NCI-H2171 treated with DMSO at 0.1 percent for 48 hours (cell line): Measurements from ENCODE around the gene AKAP8L.
A peak's percentile ranks its signal among the peaks of the same experiment; 100 is the strongest.

Experiments used
- DNase-seq: peaks from one replicate; lab custom pipeline; 2025; lab: John Stamatoyannopoulos, UW

Gene AKAP8L

DNA sequence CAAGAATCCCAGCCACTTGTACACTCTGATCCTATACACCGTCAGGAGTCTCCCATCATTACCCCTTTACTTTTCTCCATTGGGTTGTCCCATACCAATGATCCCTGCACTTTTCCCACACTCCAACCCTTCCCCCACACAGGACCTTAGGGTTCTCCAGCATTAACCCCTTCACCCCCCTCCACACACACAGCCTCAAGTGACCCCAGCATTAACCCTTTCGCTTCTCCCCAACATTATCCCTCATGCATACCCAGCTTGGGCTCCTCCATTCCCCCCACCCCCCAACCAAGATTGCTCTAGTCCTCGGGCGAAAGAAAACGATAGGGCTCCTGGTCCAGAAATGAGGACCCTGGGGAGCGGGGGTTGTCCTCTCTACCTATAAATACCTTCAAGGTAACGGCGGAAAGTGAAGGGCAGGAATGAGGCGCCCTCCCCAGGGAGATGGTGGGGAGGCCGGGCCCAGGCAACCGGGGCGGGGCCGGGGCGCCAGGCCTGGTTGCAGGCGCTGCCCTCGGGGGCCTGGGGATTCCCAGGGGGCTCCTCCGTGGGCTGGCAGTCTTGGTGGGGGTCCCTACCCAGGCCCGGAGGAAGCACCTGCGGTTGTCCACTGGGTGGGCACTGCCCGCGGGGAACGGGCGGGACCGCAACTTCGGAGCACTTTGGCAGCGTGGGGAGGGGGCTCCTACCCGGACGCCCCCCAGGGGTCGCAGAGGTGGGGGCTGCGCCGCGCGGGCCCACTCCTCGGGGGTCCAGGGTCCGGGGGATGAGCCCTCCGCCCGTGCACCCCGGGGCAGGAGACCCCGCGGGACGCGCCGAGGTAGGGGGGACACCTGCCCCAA lies 30.2 kb upstream of the AKAP8L start:
- DNase-seq: peak; percentile 20

DNA sequence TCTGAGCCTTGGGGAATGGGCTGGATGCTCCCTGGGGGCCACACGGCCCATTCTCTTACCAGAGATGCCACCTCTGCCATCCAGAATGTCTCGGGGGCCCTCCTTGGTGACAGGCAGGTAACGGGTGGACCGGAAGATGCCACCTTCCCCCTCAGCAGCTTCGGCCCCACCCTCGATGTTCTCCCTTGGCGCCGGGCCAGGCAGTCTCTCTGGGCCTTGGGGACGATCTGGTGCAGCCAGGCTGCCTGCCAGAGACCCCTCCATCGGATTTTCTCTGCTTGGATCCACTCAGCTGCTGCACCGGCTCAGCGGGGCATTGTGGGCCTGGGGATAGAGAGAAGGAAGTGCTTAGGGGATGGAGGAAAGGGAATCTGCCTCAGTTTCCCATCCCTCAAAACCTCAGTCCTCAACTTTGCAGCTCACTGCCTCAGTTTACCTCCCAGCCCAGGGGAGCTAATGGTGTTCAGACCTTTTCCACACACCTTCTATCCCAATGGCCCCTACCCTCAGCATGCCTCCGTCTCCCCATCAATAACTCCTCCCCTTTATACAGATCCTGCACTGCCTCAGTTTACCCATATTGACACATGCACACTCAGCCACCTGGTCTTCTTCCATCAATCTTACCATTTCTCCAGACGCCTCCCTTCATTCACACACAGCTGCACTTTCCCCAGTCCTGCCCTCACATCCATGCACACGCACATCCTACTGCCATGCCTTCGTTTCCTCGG lies 29.4 kb upstream of the AKAP8L start:
- peak; percentile 38 for DNase-seq

DNA sequence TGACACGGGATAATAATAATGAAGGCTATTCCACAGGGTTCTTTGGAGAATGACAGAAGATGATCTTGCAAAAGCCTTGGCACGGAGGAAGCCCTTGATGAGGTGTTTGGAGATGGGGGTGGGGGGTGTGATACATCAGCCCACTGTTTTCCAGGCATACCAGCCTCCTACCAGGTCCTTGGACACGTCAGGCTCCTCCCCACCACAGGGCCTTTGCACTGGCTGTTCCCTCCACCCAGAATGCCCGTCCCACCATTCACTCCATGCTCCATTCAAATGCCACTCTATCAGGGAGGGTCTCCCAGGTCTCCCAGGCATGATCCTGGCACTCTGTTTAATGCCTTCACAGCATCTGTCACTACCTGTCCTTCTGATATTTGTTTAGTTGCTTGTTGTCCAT lies 28.3 kb upstream of the AKAP8L start:
- DNase-seq: no peak

DNA sequence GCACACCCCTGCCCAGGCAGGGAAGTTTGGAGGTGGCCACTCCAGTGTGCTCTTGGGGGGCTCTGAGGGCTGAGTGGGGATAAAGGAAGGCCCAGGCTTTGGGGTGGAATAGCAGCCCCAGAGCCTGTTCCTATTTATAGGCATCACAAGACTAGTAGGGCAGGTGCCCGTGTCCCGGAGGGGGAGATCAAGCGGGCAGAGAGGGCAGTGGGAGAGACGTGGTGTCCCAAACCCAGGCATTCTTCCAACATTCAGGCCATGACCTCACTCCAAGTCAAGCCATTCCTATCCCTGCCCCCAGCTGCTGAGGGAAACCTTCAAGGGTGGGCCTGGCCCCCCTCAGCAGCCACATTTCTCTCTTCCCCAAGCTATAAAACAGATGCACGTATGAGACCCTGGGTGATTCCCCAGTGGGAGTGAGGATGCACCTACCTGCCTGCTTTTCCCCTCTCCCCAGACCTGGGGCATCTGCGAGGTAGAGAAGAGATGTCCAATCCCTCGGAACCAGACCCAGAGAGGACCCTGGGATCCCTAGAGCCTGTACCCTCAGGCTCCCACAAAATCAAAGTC lies 27.1 kb upstream of the AKAP8L start:
- DNase-seq: no peak

DNA sequence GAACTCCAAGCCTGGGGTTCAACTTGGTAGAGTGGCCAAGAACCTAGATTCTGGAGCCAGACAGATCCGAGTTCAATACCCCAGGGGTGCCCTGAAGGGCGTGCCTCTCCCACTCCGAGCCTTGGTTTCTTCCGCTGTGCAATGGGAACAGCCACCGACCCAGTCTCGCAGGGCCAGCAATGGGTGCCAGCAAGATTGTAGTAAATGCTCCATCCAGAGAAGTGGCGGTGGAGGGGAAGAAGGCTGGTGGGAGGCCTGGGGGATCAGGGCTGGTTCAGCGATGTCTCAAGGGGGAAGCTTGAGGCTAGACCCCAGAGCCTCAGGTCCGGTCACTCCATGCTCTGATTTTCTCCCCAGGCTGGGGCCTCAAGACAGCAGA lies 26.4 kb upstream of the AKAP8L start:
- DNase-seq: no peak

DNA sequence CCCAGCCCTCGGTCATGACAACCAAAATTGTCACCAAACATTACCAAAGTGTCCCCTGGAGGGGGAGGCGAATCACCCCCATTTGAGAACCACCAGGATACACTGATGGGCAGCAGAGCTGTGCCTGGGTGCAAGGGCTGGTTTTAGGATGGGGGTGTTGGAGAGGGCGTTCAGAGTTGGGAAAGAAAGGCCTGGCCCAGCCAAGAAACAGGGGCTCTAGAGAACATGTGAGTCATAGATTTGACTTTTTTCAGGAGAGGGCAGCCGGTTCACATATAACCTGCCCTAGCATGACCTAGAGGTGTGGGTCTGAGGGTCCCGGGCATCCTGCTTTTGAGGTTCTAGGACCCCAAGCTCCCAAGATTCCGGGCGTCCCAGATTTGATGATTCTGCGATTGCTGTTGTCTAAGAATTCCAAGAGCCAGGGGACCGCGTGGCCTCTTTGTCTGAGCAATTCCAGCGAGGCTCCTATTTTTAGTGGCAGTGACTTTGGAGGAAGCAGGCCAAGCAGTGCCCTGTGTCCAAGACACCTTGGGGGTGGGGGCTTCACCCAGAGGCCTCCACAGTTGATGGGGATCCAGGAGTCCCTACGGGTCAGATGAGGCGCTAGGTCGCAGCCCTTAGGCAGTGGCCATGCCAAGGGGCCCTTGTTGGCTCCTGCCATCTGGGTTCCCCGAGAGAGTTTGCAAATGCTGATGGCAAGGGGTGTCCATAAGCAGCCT lies 25.9 kb upstream of the AKAP8L start:
- no peak for DNase-seq

DNA sequence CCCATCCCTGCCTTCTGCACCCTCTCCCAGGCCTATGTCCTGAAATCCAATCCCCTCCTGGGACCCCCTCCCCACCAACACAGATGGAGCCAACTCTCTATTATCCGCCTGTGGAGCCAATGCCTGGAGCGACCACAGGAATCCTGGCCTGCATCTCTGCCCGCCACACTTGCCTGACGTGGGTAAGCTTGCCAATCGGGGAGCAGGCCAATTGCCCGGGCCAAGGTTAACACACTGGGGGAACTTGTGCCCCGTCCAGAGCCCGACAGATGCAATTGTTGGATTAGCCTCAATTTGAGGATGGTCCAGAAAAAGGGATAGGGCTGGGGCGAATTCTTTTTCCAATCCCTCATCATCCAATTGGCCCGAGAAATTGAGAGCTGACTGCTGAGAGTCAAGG lies 25.1 kb upstream of the AKAP8L start:
- no peak for DNase-seq

DNA sequence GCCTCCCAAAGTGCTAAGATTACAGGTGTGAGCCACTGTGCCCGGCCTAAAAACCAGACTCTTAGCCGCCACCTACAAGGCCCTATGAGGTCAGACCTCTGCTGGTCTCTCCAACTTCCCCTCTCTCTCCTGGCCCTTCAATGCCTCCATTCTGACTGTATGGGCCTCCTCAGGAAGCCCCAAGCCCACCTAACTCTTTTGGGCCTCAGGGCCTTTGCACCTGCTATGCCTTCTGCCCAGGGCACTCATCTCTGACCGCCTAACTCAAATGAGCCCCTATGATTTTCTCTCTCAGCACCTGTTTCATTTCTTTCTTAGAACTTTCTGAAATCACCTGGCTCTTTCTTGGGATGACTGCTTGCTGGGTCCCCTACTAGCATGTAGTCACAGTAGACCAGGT lies 24.5 kb upstream of the AKAP8L start:
- no peak for DNase-seq

DNA sequence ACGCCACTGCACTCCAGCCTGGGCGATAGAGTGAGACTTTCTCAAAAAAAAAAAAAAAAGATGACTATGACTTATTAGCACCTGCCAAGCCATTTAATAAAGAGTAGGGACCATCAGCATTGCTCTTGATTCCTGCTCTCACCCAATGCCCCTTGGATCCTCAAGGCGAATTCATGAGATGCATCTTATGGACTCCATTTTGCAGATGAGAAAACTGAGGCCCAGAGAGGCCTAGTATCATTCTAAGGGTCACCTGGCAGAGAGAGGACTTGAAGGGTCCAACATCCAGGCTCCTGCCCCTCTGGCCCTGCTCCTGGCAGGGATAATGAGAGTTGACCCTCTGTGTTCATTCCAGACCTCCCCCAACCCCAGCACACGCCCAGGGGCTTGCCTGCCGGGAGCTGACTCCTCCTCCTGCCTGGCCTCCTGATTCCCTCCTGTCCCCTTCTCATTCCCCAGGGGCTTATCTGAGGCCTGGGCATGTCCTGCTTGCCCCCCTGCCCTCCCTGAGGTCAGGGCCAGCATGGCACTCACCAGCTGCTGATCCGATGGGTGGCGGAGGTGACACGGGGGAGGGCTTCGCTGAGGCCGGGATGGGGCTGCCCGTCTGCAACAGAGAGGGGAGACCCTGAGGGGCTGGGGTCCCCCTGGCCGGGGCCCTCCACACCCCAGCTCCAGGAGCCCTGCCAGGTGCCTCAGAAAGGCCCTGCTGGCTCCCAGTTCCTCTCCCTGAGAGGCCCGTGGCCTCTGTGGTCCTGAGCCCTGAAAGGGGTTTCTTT lies 23.5 kb upstream of the AKAP8L start:
- DNase-seq: no peak

DNA sequence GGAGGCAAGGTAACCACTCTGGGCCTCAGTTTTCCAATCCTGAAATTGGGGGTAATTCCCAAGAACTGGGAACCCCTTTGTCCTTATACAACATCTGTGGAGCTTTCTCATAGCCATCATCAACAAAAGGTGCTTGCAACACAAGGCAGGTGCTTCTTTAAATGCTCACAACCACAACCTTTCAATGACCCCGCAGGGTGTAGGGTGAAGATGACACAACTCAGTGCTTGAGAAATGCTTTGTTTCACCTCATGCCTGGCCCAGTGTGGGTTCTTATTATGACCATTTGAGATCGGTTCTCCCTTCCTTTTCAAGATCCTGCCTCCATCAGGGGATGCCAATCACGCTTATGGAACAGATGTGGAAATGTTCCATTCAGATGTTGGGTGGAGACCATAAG lies 22.5 kb upstream of the AKAP8L start:
- no peak for DNase-seq

DNA sequence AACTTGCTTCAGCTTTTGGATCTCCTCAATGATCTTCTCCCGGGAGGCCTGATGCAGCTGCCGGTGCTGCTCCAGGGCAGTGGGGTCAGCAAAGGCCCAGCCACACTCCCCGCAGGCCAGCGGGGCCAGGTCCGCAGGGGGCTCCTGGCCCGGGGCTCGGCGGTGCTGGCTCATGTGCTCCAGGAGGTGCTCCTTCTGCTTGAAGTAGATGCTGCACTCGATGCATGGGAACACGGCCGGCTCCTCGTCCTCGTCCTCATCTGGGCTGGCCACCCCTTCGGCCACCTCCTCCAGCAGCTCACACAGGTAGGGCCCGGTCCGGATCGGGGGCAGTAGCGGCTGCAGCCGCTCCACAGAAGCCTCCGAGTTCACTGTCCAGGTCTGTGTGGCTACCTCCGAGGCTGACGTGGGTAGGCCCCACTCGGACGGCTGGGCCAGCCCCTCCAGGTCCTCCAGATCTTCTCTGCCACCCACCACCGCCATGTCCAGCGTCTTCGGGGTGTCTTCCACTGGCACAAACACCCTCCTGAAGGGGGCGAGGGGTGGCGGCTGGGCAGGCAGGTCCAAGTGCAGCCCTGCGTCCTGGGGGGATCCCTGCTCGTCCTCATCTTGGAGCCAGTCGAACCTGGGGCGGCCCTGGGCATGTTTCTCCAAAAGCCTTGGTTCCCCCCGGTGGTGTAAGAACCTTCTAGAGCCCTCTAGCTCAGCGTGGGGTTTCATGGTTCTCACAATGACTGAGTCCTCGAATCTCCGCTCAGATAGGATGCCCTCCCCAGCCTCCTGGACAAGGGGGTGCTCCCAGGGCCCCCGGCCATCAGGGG lies 21.2 kb upstream of the AKAP8L start:
- DNase-seq: no peak

DNA sequence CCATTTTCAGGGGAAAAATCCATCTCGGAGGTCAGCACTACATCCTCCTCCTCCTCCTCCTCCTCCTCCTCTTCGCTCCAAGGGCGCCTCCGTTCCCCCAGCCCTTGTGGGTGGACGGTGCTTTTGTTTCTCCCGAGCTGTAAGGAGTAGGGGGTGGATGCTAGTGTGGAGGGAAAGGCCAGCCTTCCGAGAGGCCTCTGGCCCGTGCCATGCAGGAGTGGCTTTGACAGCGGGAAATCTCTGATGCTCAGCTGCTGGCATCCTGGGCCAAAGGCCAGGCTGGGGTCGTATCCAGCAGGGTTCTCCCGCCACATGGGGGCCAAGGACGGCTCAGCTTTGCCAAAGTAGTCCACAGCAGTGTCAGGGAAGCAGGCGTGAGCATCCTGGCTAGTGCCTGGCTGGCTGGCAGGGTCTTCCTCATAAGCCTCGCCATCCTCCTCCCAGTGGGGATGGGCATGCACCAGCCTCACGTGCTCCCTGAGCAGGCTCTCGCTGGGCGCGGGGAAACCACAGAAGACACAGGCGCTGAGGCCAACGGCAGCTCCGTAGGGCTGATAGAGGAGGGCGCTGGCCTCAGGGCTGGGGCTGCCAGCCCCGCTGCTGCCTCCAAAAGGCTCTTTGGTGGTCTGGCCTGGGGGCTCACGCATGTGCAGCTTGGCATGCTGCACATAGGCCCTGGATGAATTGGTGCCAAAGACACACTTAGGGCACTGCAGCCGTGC lies 20.5 kb upstream of the AKAP8L start:
- no peak for DNase-seq

DNA sequence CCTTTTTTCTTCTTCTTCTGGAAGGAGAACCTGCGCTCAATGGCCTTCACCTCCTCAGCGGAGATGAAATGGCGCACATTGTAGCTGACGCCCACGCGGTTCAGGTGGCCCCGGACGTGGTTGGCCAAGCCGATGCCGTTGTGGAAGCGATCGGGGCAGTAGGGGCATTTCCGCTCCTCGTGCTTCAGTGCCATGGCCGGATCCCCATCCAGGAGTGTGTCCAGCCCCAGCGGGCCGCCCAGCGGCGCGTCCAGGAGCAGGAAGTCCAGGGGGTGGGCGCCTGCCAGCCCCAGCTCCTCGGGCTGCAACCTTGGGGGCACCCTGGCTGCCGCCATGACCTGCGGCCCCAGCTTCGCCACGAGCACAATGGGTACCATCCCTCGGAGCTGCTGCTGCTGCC lies 19.8 kb upstream of the AKAP8L start:
- DNase-seq: no peak

DNA sequence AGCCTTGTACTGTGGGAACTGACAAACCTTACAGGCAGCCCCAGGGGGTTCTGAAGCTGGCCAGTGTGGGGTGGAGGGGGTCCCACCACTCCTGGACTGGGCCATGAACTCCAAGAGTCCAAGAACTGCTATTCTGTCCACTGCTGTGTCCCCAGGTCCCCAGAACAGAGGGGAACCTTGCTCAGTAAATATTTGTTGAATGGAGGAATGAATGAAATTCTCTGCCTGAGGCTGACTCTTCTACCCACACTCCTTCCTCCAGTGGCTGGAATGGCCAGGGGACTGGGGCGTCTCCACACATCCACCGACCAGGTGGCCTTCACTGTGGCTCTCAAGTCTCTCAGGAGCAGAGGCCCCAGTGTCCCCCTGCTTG lies 19.3 kb upstream of the AKAP8L start:
- no peak for DNase-seq

DNA sequence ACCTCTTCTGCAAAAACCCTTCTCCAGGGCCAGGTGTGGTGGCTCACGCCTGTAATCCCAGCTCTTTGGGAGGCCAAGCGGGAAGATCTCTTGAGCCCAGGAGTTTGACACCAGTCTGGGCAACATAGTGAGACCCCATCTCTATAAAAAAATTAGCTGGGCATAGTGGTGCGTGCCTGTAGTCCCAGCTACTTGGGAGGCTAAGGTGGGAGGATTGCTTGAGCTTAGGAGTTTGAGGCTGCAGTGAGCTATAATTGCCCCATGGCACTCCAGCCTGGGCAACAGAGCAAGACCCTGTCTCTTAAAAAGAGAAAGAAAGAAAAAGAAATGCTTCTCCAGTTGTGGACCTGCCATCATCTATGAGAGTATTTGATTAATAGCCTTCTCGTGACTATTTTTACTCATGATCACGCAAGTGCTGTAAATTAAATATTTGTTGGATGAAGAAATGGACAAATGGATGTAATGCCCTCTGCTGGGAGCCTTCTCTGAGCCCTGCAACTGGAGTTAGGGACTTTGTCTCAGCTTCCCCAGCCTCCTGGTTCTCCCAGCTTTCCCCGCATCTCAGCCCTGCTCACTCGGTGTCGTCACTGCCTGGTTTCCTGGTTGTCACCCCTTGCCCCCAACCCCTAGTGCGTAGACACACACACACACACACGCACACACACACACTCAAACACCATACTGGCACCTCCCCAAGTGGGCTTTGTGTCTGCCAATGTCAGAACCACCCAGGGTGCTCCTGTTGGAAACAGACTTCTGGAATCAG lies 18.8 kb upstream of the AKAP8L start:
- no peak for DNase-seq

DNA sequence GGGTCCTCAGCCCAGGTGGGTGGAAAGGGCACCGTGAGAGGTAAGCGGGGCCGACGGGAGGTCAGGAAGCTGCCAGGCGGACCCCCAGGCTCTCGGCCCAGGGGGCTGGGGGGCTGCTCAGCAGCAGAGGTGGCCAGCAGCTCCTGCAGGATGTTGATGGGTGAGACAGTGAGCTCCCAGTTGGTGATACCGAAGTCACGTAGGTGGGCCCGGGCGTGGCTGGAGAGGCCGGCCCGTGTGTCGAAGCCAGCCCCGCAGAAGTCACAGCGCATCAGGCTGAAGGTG lies 18.0 kb upstream of the AKAP8L start:
- DNase-seq: no peak

DNA sequence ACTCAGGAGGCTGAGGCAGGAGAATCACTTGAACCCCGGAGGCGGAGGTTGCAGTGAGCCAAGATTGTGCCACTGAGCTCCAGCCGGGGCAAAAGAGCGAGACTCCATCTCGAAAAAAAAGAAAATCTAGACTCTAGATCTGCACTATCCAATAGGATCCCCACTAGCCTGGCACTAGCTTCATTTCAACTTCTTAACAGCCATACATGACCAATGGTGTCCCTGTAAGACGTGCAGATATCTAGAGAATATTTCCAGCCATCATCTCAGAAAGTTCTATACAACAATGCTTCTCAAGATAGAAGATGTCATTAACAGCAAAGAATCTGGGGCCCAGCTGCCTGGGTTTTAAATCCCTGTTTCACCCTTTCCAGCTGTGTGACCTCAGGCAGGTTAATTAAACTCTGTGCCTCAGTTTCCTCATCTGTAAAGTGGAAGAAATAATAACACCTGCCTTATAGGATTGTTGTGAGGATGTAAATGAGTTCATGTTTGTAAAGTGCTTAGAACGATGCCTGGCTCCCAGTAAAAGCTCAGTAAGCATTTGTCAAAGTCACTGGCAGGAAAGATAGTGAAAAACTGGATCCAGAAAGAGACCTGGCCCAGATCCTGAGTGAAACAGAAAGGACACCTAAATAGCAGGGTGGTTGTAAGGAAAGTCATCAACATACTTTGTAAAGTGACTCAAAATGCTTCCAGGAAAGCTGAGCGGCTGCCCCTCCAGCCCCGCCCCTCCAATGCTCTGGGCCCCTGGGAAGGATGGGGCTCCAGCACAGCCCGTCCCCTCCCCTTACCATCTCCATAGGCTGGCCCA lies 17.4 kb upstream of the AKAP8L start:
- DNase-seq: no peak

DNA sequence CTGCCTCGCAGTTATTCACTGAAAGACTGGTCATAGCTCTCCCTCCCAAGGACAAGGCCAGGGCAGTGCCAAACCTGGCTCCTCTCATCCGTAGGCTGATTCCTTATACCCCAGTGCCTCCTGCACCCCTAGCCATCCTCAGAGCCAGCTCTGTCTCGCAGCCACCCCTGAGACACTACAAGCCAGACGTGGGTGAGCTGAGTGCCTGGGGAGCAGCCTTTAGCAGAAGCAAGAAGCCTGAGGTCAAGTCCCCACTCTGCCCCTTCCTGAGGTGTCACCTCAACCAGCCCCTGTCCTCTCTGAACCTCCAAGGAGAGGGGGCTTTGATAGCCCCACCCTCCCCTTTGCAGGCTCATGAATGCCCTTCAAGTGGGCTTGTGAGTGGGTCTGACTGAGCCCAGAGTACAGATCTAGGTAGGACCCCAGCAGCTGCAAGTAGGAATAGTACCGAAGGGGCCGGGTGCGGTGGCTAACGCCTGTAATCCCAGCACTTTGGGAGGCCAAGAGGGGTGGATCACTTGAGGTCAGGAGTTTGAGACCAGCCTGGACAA lies 14.8 kb upstream of the AKAP8L start:
- DNase-seq: no peak
